GM23248 (cell line): ENCODE results near the gene POU2F1.

Source experiments
- EZH2 ChIP-seq: fragments of 200-600 bp; sonication (generic); IDR thresholded peaks from 2 replicates; pipeline ENCODE4 v1.6.1; 2018; ENCODE audit warnings: antibody characterized with exemption, mild to moderate bottlenecking; ENCODE audit not compliant: insufficient read depth, poor library complexity, severe bottlenecking
- EZH2phosphoT487 ChIP-seq: fragments of 200-600 bp; sonication (generic); IDR thresholded peaks from 2 replicates; pipeline ENCODE4 v1.6.1; 2018; ENCODE audit warnings: antibody characterized with exemption, moderate library complexity, mild to moderate bottlenecking, low read depth; ENCODE audit not compliant: insufficient read depth

GRCh38 chr1:167210966-167211674 is 9.6 kb upstream of the POU2F1 start:
- TF ChIP-seq EZH2phosphoT487 = no peak
- no peak for TF ChIP-seq EZH2
